GM12878 (cell line): ENCODE results near the gene NUMA1.

Experiments used
- CTCF ChIP-seq, 3 experiments: IDR thresholded peaks in 2 of 3; conservative IDR thresholded peaks in 1 of 3; 2 replicates each; pipeline ENCODE4 v1.5.1; 2011; ENCODE audit warnings: low read depth in 3 of 3, low read length in 3 of 3, mild to moderate bottlenecking in 3 of 3, control low read depth in 2 of 3, moderate library complexity in 2 of 3, inconsistent platforms in 1 of 3, mixed read lengths in 1 of 3; ENCODE audit not compliant: control insufficient read depth in 2 of 3, insufficient read depth in 1 of 3; ENCODE audit errors: extremely low read depth in 1 of 3
- POLR2A ChIP-seq: IDR thresholded peaks from 2 replicates; pipeline ENCODE4 v1.6.1; 2011; ENCODE audit warnings: low read depth, mild to moderate bottlenecking, low read length
- REST ChIP-seq: IDR thresholded peaks from 2 replicates; pipeline ENCODE4 v1.6.1; 2012; ENCODE audit warnings: mild to moderate bottlenecking, low read depth, low read length

- TF ChIP-seq REST (no peak), POLR2A (no peak), CTCF (IDR thresholded peaks at IDR 0.05 in 2 of 3, conservative IDR thresholded peaks at IDR 0.05 in 1 of 3; ENCODE audit: control insufficient read depth in 2 of 3, extremely low read depth in 1 of 3, insufficient read depth in 1 of 3, low read depth in 3 of 3, low read length in 3 of 3) (no peak)
Observed at GRCh38 chr11:72085621-72086351, 5.4 kb upstream of the NUMA1 start.
